ENCODE data around the gene ADAT3.

ADAT3 gene

DNA sequence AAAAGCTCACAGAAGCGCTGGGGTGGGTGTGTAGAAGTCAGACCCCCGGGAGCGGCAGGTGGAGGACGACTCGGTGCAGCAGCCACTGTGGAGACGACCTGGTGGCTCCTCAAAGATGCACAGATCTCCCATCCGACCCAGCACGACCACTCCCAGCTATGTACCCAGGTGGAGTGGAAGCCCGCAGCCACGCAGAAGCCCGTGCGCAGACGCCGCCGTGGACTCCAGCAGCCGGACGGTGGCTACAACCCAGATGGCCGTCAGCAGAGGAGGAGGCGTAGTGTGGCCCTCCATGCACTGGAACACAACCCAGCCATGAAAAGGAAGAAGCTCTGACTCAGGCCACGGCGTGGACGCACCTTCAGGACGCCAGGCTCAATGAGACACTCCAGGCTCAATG, 57.5 kb downstream of the ADAT3 start:
- DNase-seq: no peak
